GM23338 (cell line): Measurements from ENCODE around the gene GSTA1. TPM values are rescaled to one million over a fixed set of nuclear protein-coding genes. Genes with fewer than 3 reads are reported as not detected.

Experiments used
- ATAC-seq: fragments of 200-7000 bp; cut with Tn5 transposase; 3 replicates; pipeline ENCODE4 v1.9.1; 2020
- DNase-seq: peaks from one replicate; pipeline ENCODE4 v3.0.0-alpha.2; 2015; ENCODE audit warnings: low spot score
- H2AFZ ChIP-seq: fragments of 200-600 bp; sonication (generic); 2 replicates; pipeline ENCODE4 v1.8.0; 2016; ENCODE audit warnings: antibody characterized with exemption, mild to moderate bottlenecking, moderate library complexity
- H3F3A ChIP-seq: fragments of 200-600 bp; sonication (generic); replicated peaks from 2 replicates; pipeline ENCODE4 v1.8.0; 2017; ENCODE audit warnings: antibody characterized with exemption, mixed run types, low read depth
- H3K27ac ChIP-seq: fragments of 200-600 bp; sonication (generic); 2 replicates; pipeline ENCODE4 v1.6.1; 2016; ENCODE audit warnings: low read depth
- H3K27me3 ChIP-seq: fragments of 200-600 bp; sonication (generic); 2 replicates; pipeline ENCODE4 v1.8.0; 2016; ENCODE audit warnings: mild to moderate bottlenecking, mixed run types, moderate library complexity; ENCODE audit not compliant: insufficient read depth
- H3K36me3 ChIP-seq: fragments of 200-600 bp; sonication (generic); 2 replicates; pipeline ENCODE4 v1.8.0; 2016; ENCODE audit warnings: mild to moderate bottlenecking; ENCODE audit not compliant: insufficient read depth
- H3K4me1 ChIP-seq: fragments of 200-600 bp; sonication (generic); 2 replicates; pipeline ENCODE4 v1.8.0; 2016; ENCODE audit warnings: mild to moderate bottlenecking, moderate library complexity; ENCODE audit not compliant: insufficient read depth
- H3K4me2 ChIP-seq: fragments of 200-600 bp; sonication (generic); 2 replicates; pipeline ENCODE4 v1.7.1; 2017; ENCODE audit warnings: mixed run types
- H3K4me3 ChIP-seq: fragments of 200-600 bp; sonication (generic); 2 replicates; pipeline ENCODE4 v1.6.1; 2016; ENCODE audit warnings: mixed run types
- H3K79me2 ChIP-seq: fragments of 200-600 bp; sonication (generic); replicated peaks from 2 replicates; pipeline ENCODE4 v1.8.0; 2017; ENCODE audit warnings: mild to moderate bottlenecking; ENCODE audit not compliant: insufficient read depth
- H3K9me2 ChIP-seq: fragments of 200-600 bp; sonication (generic); 2 replicates; pipeline ENCODE4 v1.8.0; 2017; ENCODE audit not compliant: insufficient read depth
- H4K20me1 ChIP-seq: fragments of 200-600 bp; sonication (generic); replicated peaks from 2 replicates; pipeline ENCODE4 v1.8.0; 2017; ENCODE audit warnings: mild to moderate bottlenecking; ENCODE audit not compliant: insufficient read depth
- H3K27ac Mint-ChIP-seq: 2 replicates; pipeline ENCODE4 v1.8.0; 2020; ENCODE audit warnings: inconsistent platforms, mild to moderate bottlenecking, moderate library complexity, mixed read lengths
- H3K27me3 Mint-ChIP-seq: 3 replicates; pipeline ENCODE4 v1.8.0; 2022; ENCODE audit warnings: low read depth, mild to moderate bottlenecking, moderate library complexity, mixed read lengths, inconsistent platforms; ENCODE audit not compliant: insufficient read depth, poor library complexity
- H3K36me3 Mint-ChIP-seq: 3 replicates; pipeline ENCODE4 v1.8.0; 2021; ENCODE audit warnings: low read depth, mild to moderate bottlenecking, inconsistent platforms, moderate library complexity, mixed read lengths
- H3K4me1 Mint-ChIP-seq: 3 replicates; pipeline ENCODE4 v1.8.0; 2020; ENCODE audit warnings: mild to moderate bottlenecking, inconsistent platforms, mixed read lengths
- H3K4me3 Mint-ChIP-seq: 3 replicates; pipeline ENCODE4 v1.8.0; 2021; ENCODE audit warnings: moderate library complexity, mild to moderate bottlenecking, inconsistent platforms, mixed read lengths
- H3K9me3 Mint-ChIP-seq: 3 replicates; pipeline ENCODE4 v1.8.0; 2020; ENCODE audit warnings: moderate library complexity, mild to moderate bottlenecking, inconsistent platforms, mixed read lengths
- CTCF ChIP-seq, 2 experiments: fragments of 200-600 bp in 1 of 2; sonication (generic) in 1 of 2; conservative IDR thresholded peaks; 2 replicates each; pipeline versions ENCODE4 v1.5.1 to v1.6.1; 2016 to 2017; ENCODE audit warnings: antibody characterized with exemption in 2 of 2, low read depth in 2 of 2, mild to moderate bottlenecking in 2 of 2, moderate library complexity in 1 of 2
- ETS1 ChIP-seq: IDR thresholded peaks from 2 replicates; pipeline ENCODE4 v1.6.1; 2016; ENCODE audit warnings: antibody characterized with exemption
- EZH2 ChIP-seq: fragments of 200-600 bp; sonication (generic); IDR thresholded peaks from one replicate; pipeline ENCODE4 v1.8.0; 2017; ENCODE audit warnings: antibody characterized with exemption, mild to moderate bottlenecking, low read depth; ENCODE audit not compliant: unreplicated experiment
- EZH2phosphoT487 ChIP-seq: fragments of 200-600 bp; sonication (generic); IDR thresholded peaks from one replicate; pipeline ENCODE4 v1.8.1; 2018; ENCODE audit warnings: antibody characterized with exemption; ENCODE audit not compliant: unreplicated experiment
- ZNF331 ChIP-seq: fragments of 250-450 bp; sonication (Bioruptor Pico); IDR thresholded peaks from 2 replicates; pipeline ENCODE4 v1.5.0; 2020; ENCODE audit warnings: low read depth, mild to moderate bottlenecking, moderate library complexity
- polyA plus RNA-seq: library from polyadenylated mRNA; unstranded; fragments of >200 nt; fragmentation: Nextera tagmentation; extraction: Ambion mirVana; gene quantifications from 2 replicates; pipeline ENCODE4 v1.2.1, GENCODE V29; 2016
- total RNA-seq: library from RNA; depleted of rRNA; stranded (reverse); fragments of >200 nt; shearing (Covaris generic); gene quantifications from 2 replicates; pipeline ENCODE4 v1.2.3, GENCODE V29; 2014
- TF ChIP-seq, protein P1 (sequence below): fragments of 250-450 bp; sonication (Bioruptor Pico); IDR thresholded peaks from 2 replicates; pipeline ENCODE4 v1.5.0; 2020; ENCODE audit warnings: mild to moderate bottlenecking, moderate library complexity

The GSTA1 gene
- total and polyA plus RNA-seq, 2 experiments from 2014 or later: not detected

DNA sequence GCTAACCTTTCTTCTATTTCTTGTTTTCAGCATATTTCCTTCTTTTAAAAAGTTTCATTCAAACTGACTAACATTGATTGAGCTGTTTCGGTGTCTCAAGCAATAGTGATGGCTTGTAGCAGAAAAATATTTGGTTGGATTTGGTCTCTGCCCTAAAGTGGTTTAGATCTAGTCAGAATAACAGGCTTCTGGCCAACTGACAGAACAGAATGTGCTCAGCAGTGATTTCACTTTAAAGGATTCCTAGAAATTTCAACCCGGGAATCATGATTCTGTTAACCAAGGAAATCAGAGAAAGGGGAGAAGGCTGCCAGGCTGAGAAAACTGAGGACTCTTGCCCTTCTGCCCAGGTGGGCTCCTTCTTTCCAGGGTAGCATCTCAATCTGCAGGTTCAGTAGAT lies 16.6 kb upstream of the GSTA1 start:
- no peaks in the 10 kb centered on the region for H3K27me3 ChIP-seq
- Mint-ChIP-seq H3K4me3 (no peak overlapping the region), H3K9me3 (peaks cover 29% of the 10 kb centered on the region), H3K27ac (no peak overlapping the region), H3K36me3 (peaks cover 6% of the 10 kb centered on the region; the same call in 2 of the 3 replicates), H3K27me3 (no peaks in the 10 kb centered on the region), H3K4me1 (peaks cover 2% of the 10 kb centered on the region; the same call in 2 of the 3 replicates)
- H2AFZ ChIP-seq: no peak overlapping the region
- no peak overlapping the region for H3K4me2 ChIP-seq
- no peaks in the 10 kb centered on the region for H3K9me2 ChIP-seq
- TF ChIP-seq, protein P1, sequence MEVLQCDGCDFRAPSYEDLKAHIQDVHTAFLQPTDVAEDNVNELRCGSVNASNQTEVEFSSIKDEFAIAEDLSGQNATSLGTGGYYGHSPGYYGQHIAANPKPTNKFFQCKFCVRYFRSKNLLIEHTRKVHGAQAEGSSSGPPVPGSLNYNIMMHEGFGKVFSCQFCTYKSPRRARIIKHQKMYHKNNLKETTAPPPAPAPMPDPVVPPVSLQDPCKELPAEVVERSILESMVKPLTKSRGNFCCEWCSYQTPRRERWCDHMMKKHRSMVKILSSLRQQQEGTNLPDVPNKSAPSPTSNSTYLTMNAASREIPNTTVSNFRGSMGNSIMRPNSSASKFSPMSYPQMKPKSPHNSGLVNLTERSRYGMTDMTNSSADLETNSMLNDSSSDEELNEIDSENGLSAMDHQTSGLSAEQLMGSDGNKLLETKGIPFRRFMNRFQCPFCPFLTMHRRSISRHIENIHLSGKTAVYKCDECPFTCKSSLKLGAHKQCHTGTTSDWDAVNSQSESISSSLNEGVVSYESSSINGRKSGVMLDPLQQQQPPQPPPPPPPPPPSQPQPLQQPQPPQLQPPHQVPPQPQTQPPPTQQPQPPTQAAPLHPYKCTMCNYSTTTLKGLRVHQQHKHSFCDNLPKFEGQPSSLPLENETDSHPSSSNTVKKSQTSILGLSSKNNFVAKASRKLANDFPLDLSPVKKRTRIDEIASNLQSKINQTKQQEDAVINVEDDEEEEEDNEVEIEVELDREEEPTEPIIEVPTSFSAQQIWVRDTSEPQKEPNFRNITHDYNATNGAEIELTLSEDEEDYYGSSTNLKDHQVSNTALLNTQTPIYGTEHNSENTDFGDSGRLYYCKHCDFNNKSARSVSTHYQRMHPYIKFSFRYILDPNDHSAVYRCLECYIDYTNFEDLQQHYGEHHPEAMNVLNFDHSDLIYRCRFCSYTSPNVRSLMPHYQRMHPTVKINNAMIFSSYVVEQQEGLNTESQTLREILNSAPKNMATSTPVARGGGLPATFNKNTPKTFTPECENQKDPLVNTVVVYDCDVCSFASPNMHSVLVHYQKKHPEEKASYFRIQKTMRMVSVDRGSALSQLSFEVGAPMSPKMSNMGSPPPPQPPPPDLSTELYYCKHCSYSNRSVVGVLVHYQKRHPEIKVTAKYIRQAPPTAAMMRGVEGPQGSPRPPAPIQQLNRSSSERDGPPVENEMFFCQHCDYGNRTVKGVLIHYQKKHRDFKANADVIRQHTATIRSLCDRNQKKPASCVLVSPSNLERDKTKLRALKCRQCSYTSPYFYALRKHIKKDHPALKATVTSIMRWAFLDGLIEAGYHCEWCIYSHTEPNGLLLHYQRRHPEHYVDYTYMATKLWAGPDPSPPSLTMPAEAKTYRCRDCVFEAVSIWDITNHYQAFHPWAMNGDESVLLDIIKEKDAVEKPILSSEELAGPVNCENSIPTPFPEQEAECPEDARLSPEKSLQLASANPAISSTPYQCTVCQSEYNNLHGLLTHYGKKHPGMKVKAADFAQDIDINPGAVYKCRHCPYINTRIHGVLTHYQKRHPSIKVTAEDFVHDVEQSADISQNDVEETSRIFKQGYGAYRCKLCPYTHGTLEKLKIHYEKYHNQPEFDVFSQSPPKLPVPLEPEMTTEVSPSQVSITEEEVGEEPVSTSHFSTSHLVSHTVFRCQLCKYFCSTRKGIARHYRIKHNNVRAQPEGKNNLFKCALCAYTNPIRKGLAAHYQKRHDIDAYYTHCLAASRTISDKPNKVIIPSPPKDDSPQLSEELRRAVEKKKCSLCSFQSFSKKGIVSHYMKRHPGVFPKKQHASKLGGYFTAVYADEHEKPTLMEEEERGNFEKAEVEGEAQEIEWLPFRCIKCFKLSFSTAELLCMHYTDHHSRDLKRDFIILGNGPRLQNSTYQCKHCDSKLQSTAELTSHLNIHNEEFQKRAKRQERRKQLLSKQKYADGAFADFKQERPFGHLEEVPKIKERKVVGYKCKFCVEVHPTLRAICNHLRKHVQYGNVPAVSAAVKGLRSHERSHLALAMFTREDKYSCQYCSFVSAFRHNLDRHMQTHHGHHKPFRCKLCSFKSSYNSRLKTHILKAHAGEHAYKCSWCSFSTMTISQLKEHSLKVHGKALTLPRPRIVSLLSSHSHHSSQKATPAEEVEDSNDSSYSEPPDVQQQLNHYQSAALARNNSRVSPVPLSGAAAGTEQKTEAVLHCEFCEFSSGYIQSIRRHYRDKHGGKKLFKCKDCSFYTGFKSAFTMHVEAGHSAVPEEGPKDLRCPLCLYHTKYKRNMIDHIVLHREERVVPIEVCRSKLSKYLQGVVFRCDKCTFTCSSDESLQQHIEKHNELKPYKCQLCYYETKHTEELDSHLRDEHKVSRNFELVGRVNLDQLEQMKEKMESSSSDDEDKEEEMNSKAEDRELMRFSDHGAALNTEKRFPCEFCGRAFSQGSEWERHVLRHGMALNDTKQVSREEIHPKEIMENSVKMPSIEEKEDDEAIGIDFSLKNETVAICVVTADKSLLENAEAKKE (CRISPR knock-in tag): no peak
- TF ChIP-seq ZNF331 (CRISPR knock-in tag) (no peak), EZH2 (no peak)
- ATAC-seq: no peak
- H4K20me1 ChIP-seq: no peaks in the 10 kb centered on the region
- no peaks in the 10 kb centered on the region for H3K79me2 ChIP-seq
- H3K4me1 ChIP-seq: no peaks in the 10 kb centered on the region
- no peaks in the 10 kb centered on the region for H3F3A ChIP-seq
- no peak overlapping the region for H3K4me3 ChIP-seq
- DNase-seq: no peak
- no peaks in the 10 kb centered on the region for H3K36me3 ChIP-seq
- no peak overlapping the region for H3K27ac ChIP-seq

DNA sequence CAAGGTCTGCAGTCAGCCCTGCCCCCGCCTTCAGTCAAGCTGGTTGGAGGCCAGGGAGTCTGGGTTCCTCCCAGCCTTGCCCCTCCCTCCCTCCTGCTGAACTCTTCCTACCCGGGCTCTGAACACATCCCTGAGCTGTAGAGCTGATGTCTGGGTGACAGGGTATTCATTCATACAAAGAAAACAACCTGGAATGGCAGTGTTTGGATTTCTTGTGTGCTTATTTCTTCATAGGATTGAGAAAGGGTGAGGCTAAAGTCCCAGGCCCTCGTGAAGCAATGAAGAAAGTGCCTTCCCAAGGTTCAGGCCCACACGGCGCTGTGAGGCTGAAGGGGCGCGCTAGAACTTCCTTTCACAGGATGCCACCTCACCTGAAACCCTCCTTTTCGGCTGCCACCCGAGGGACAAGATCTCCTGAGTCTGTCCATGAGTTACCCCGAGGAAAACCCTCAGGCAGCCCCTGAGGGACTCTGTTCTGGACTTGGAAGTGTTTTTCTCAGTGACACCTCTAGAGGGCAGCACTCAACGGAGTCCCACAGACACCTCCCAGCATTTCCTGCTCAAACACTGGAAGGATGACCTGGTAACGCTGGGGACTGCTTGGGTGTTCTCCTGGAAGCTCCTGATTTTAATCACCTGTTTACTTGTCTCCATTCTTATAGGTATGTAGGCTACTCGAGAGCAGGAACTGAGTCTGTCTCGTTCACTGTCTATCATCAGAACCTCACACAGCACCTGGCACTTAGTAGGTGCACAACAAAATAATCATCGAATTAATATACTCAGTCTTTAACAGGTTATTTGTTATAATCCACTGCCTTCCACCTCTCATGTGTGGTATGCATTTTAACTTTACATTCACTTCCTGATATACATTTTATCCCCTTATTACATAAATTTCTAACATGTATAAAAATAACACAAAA lies 11.8 kb upstream of the GSTA1 start:
- Histone ChIP-seq H3K9me2 (0 out of 2 replicates have a peak, but pooled peaks cover 3% of the 10 kb centered on the region), H4K20me1 (no peaks in the 10 kb centered on the region), H3K4me3 (no peak overlapping the region), H3K4me1 (no peaks in the 10 kb centered on the region), H3K4me2 (no peak overlapping the region), H3K79me2 (no peaks in the 10 kb centered on the region), H3K36me3 (no peaks in the 10 kb centered on the region), H3K27me3 (no peaks in the 10 kb centered on the region), H3K27ac (no peak overlapping the region), H3F3A (no peaks in the 10 kb centered on the region), H2AFZ (peak overlapping the region; percentile 90; the same call in 1 of the 2 replicates)
- no peaks in the 10 kb centered on the region for H3K9me3 Mint-ChIP-seq
- no peaks in the 10 kb centered on the region for H3K27me3 Mint-ChIP-seq
- no peak overlapping the region for H3K27ac Mint-ChIP-seq
- no peaks in the 10 kb centered on the region for H3K36me3 Mint-ChIP-seq
- ATAC-seq (peak; percentile 100), DNase-seq (peak; percentile 75)
- H3K4me3 Mint-ChIP-seq: no peak overlapping the region
- peaks cover 3% of the 10 kb centered on the region; the same call in 2 of the 3 replicates for H3K4me1 Mint-ChIP-seq
- TF ChIP-seq ETS1 (no peak), CTCF (conservative IDR thresholded peaks at IDR 0.05; ENCODE audit: low read depth in 2 of 2) (peak; percentile 72 to 80), EZH2phosphoT487 (no peak)
